ENCODE results near the gene SYNE1. TPM values are rescaled to one million over a fixed set of nuclear protein-coding genes. Genes with fewer than 3 reads are reported as not detected.

The SYNE1 gene
- total RNA-seq, 1 donor = 101 TPM

- no peak overlapping the region for H3K4me3 ChIP-seq (ENCODE audit: low read depth, low read length)
- TF ChIP-seq CTCF (IDR thresholded peaks at IDR 0.05; ENCODE audit: insufficient read depth, low read depth, low read length) = no peak
- DNase-seq (ENCODE audit: low read depth) = no peak
Measured at GRCh38 chr6:152461556-152461955, 175.6 kb downstream of the SYNE1 start.

- no peak for TF ChIP-seq CTCF (IDR thresholded peaks at IDR 0.05; ENCODE audit: insufficient read depth, low read depth, low read length)
- H3K4me3 ChIP-seq (ENCODE audit: low read depth, low read length) = no peak overlapping the region
- peak; percentile 70 for DNase-seq (ENCODE audit: low read depth)
Measured at GRCh38 chr6:152458648-152459644, 178.2 kb downstream of the SYNE1 start.

GRCh38 chr6:152457949-152458624 lies 179.1 kb downstream of the SYNE1 start:
- H3K4me3 ChIP-seq (ENCODE audit: low read depth, low read length) = no peak overlapping the region
- no peak for TF ChIP-seq CTCF (IDR thresholded peaks at IDR 0.05; ENCODE audit: insufficient read depth, low read depth, low read length)
- DNase-seq (ENCODE audit: low read depth) = peak; percentile 57

GRCh38 chr6:152454003-152454402 lies 183.2 kb downstream of the SYNE1 start:
- no peak for DNase-seq (ENCODE audit: low read depth)
- no peak for TF ChIP-seq CTCF (IDR thresholded peaks at IDR 0.05; ENCODE audit: insufficient read depth, low read depth, low read length)

GRCh38 chr6:152453421-152453820 lies 183.7 kb downstream of the SYNE1 start:
- no peak for TF ChIP-seq CTCF (IDR thresholded peaks at IDR 0.05; ENCODE audit: insufficient read depth, low read depth, low read length)
- H3K4me3 ChIP-seq (ENCODE audit: low read depth, low read length) = no peak overlapping the region
- no peak for DNase-seq (ENCODE audit: low read depth)

More at GRCh38 chr6:152454003-152454402, 183.2 kb downstream of the SYNE1 start:
- H3K4me3 ChIP-seq (ENCODE audit: low read depth, low read length) = no peak overlapping the region

- no peak for TF ChIP-seq CTCF (IDR thresholded peaks at IDR 0.05; ENCODE audit: insufficient read depth, low read depth, low read length)
- no peak overlapping the region for H3K4me3 ChIP-seq (ENCODE audit: low read depth, low read length)
- no peak for DNase-seq (ENCODE audit: low read depth)
Measured at GRCh38 chr6:152452639-152453038, 184.5 kb downstream of the SYNE1 start.

Data from fibroblast of villous mesenchyme (primary cell).